HepG2 (cell line): ENCODE data around the gene ADM5. TPM values are rescaled to one million over a fixed set of nuclear protein-coding genes. Genes with fewer than 3 reads are reported as not detected.

Experiments used
- ARNT2 ChIP-seq: sonication (generic); formaldehyde crosslinking; IDR thresholded peaks from 2 replicates; pipeline ENCODE4 v1.8.0; 2022; ENCODE audit warnings: mild to moderate bottlenecking, low read depth, missing genetic modification reagents, moderate library complexity
- BRF2 ChIP-seq: sonication (generic); formaldehyde crosslinking; IDR thresholded peaks from 2 replicates; pipeline ENCODE4 v1.8.1; 2022; ENCODE audit warnings: mild to moderate bottlenecking, missing genetic modification reagents
- GABPA ChIP-seq, 2 experiments: IDR thresholded peaks; 2 replicates each; pipeline ENCODE4 v1.6.1; 2011 to 2016; ENCODE audit warnings: low read depth in 2 of 2, low read length in 1 of 2, missing biosample characterization in 1 of 2, missing genetic modification characterization in 1 of 2
- MTF1 ChIP-seq: sonication (generic); formaldehyde crosslinking; IDR thresholded peaks from 2 replicates; pipeline ENCODE4 v1.5.0; 2020; ENCODE audit warnings: missing genetic modification reagents
- NR2F2 ChIP-seq: IDR thresholded peaks from 2 replicates; pipeline ENCODE4 v1.6.1; 2012; ENCODE audit warnings: low read depth, inconsistent platforms, borderline replicate concordance
- POGK ChIP-seq: sonication (generic); formaldehyde crosslinking; conservative IDR thresholded peaks from 2 replicates; pipeline ENCODE4 v1.8.0; 2022; ENCODE audit warnings: mild to moderate bottlenecking, moderate library complexity, missing genetic modification reagents
- REPIN1 ChIP-seq: sonication (generic); formaldehyde crosslinking; IDR thresholded peaks from 2 replicates; pipeline ENCODE4 v1.8.0; 2022; ENCODE audit warnings: missing genetic modification reagents, low read depth, mild to moderate bottlenecking, borderline replicate concordance
- RXRB ChIP-seq: IDR thresholded peaks from 2 replicates; pipeline ENCODE4 v1.6.1; 2016; ENCODE audit warnings: borderline replicate concordance, missing genetic modification reagents, missing compliant biosample characterization
- STAG1 ChIP-seq: sonication (generic); formaldehyde crosslinking; IDR thresholded peaks from 2 replicates; pipeline ENCODE4 v1.4.0; 2020; ENCODE audit warnings: missing genetic modification reagents
- THRA ChIP-seq: sonication (generic); formaldehyde crosslinking; IDR thresholded peaks from 2 replicates; pipeline ENCODE4 v1.4.0; 2020; ENCODE audit warnings: missing genetic modification reagents, borderline replicate concordance
- ZBTB14 ChIP-seq: sonication (generic); formaldehyde crosslinking; IDR thresholded peaks from 2 replicates; pipeline ENCODE4 v1.4.0; 2020; ENCODE audit warnings: missing genetic modification reagents
- ZNF17 ChIP-seq: sonication (generic); formaldehyde crosslinking; IDR thresholded peaks from 2 replicates; pipeline ENCODE4 v1.5.0; 2020; ENCODE audit warnings: mild to moderate bottlenecking, missing genetic modification reagents
- ZNF232 ChIP-seq: sonication (generic); formaldehyde crosslinking; IDR thresholded peaks from 2 replicates; pipeline ENCODE4 v1.4.0; 2020; ENCODE audit warnings: missing genetic modification reagents, borderline replicate concordance
- polyA plus RNA-seq, 8 experiments: library from polyadenylated mRNA; depleted of rRNA in 3 of 8; stranded (reverse) in 7 of 8; unstranded in 1 of 8; fragments of >200 nt; fragmentation: Illumina TruSeq in 4 of 8; extraction: Trizol in 4 of 8; gene quantifications; 2 replicates each; pipeline versions ENCODE4 v1.2.1 to v1.2.3, GENCODE V29; 2011 to 2016; ENCODE audit warnings: low read depth in 4 of 8, missing spikeins in 1 of 8, mixed read lengths in 1 of 8; ENCODE audit not compliant: insufficient read depth in 1 of 8
- total RNA-seq, 5 experiments: library from RNA; depleted of rRNA; stranded (reverse); fragments of >200 nt; fragmentation: Illumina TruSeq; extraction: Trizol; gene quantifications; 2 replicates each; pipeline ENCODE4 v1.2.3, GENCODE V29; 2016; ENCODE audit warnings: low read depth in 1 of 5
- TF ChIP-seq, protein P1 (sequence below): sonication (generic); formaldehyde crosslinking; IDR thresholded peaks from 2 replicates; pipeline ENCODE4 v1.4.0; 2020; ENCODE audit warnings: mild to moderate bottlenecking, missing genetic modification reagents
- TF ChIP-seq, protein P2 (sequence below): sonication (generic); formaldehyde crosslinking; IDR thresholded peaks from 2 replicates; pipeline ENCODE4 v1.4.0; 2020; ENCODE audit warnings: mild to moderate bottlenecking, missing genetic modification reagents, borderline replicate concordance

ADM5 gene
- total and polyA plus RNA-seq, 2 of the 13 experiments (the other 11 are each of a cell fraction or from before 2014, with no cell fraction given), result 2.7 to 4.1 TPM

GRCh38 chr19:49672131-49672919, 17.1 kb upstream of the ADM5 start (continued):
- TF ChIP-seq ZBTB14 (CRISPR knock-in tag) (no peak), NR2F2 (no peak), REPIN1 (peak; percentile 87), ZNF232 (CRISPR knock-in tag) (0 out of 2 replicates have a peak, but pooled peaks have one; percentile 25), STAG1 (CRISPR knock-in tag) (peak; percentile 68), RXRB (CRISPR knock-in tag) (peak; percentile 58), ARNT2 (CRISPR knock-in tag) (no peak), GABPA (IDR thresholded peaks at IDR 0.05; ENCODE audit: low read depth, low read length) (no peak), GABPA (CRISPR knock-in tag; IDR thresholded peaks at IDR 0.05; ENCODE audit: low read depth) (0 out of 2 replicates have a peak, but pooled peaks have one; percentile 41), MTF1 (CRISPR knock-in tag) (no peak), BRF2 (no peak), POGK (CRISPR knock-in tag) (no peak), THRA (CRISPR knock-in tag) (peak; percentile 67; the same call in 1 of the 2 replicates), ZNF17 (CRISPR knock-in tag) (no peak)
- TF ChIP-seq, protein P1, sequence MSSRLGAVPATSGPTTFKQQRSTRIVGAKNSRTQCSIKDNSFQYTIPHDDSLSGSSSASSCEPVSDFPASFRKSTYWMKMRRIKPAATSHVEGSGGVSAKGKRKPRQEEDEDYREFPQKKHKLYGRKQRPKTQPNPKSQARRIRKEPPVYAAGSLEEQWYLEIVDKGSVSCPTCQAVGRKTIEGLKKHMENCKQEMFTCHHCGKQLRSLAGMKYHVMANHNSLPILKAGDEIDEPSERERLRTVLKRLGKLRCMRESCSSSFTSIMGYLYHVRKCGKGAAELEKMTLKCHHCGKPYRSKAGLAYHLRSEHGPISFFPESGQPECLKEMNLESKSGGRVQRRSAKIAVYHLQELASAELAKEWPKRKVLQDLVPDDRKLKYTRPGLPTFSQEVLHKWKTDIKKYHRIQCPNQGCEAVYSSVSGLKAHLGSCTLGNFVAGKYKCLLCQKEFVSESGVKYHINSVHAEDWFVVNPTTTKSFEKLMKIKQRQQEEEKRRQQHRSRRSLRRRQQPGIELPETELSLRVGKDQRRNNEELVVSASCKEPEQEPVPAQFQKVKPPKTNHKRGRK (CRISPR knock-in tag), result no peak
- TF ChIP-seq, protein P2, sequence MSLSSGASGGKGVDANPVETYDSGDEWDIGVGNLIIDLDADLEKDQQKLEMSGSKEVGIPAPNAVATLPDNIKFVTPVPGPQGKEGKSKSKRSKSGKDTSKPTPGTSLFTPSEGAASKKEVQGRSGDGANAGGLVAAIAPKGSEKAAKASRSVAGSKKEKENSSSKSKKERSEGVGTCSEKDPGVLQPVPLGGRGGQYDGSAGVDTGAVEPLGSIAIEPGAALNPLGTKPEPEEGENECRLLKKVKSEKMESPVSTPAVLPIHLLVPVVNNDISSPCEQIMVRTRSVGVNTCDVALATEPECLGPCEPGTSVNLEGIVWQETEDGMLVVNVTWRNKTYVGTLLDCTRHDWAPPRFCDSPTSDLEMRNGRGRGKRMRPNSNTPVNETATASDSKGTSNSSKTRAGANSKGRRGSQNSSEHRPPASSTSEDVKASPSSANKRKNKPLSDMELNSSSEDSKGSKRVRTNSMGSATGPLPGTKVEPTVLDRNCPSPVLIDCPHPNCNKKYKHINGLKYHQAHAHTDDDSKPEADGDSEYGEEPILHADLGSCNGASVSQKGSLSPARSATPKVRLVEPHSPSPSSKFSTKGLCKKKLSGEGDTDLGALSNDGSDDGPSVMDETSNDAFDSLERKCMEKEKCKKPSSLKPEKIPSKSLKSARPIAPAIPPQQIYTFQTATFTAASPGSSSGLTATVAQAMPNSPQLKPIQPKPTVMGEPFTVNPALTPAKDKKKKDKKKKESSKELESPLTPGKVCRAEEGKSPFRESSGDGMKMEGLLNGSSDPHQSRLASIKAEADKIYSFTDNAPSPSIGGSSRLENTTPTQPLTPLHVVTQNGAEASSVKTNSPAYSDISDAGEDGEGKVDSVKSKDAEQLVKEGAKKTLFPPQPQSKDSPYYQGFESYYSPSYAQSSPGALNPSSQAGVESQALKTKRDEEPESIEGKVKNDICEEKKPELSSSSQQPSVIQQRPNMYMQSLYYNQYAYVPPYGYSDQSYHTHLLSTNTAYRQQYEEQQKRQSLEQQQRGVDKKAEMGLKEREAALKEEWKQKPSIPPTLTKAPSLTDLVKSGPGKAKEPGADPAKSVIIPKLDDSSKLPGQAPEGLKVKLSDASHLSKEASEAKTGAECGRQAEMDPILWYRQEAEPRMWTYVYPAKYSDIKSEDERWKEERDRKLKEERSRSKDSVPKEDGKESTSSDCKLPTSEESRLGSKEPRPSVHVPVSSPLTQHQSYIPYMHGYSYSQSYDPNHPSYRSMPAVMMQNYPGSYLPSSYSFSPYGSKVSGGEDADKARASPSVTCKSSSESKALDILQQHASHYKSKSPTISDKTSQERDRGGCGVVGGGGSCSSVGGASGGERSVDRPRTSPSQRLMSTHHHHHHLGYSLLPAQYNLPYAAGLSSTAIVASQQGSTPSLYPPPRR (CRISPR knock-in tag), result peak; percentile 52; the same call in 1 of the 2 replicates
